HG03571 (cell line): ENCODE measurements around the gene FOXD2.

Experiments
- ATAC-seq: cut with Tn5 transposase; IDR thresholded peaks from one replicate; pipeline ENCODE4 v1.9.1; 2021; ENCODE audit not compliant: unreplicated experiment

The FOXD2 gene

DNA sequence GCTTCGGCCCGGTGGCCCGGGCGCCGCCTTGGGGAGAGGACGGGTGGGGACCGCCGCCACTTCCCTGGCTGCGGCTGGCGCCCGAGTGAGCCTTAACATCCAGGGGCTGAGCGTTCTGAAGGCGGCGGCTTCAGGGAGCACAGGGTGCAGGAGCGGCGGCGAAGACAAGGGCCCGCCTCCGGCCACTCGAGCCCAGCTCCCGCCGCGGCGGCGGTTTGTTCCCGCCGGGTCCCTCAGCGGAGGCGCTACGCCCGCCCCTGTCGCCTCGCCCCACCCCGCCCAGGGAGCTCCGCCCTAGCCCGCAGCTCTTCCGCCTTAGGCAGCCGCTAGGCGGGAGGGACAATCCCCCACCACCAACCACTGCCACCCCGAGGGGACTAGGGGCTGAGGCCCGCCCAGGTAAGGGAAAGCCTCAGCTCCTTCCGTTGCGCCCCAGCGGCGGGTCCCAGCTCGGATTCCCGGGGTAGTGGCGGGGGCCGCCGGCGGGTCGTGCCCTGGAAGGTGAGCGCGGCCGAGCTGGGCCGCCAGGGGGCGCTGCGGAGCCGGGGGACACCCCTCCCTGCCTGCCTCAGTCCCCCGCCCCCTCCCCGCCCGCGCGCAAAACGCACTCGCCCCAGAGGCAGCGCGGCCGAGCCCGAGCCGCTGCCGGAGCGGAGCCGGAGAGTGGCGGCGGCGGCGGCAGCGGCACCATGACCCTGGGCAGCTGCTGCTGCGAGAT, at the start of gene FOXD2:
FOXD2 (plus strand) TSS at position 598 of the 718 bp plus-strand sequence; CDS start at position 690, 92 bp downstream.
- peak; percentile 81 for ATAC-seq

DNA sequence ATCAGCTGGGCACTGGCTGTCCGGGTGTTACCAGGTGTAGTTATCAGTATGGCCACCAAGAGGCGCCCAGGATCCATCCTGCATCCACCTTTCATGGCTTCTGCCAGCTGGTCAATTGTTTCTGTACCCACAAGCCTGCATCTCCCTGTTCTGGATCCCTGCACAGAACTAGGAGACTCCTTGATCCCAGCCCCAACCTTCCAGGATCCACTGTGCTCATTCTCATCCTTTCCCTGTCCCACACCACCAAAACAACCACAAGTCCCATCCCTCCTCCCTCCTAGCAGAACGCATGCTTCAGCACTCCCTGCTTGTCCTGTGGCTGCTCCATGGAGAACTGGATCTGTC, 49.0 kb upstream of the FOXD2 start:
- peak; percentile 66 for ATAC-seq

DNA sequence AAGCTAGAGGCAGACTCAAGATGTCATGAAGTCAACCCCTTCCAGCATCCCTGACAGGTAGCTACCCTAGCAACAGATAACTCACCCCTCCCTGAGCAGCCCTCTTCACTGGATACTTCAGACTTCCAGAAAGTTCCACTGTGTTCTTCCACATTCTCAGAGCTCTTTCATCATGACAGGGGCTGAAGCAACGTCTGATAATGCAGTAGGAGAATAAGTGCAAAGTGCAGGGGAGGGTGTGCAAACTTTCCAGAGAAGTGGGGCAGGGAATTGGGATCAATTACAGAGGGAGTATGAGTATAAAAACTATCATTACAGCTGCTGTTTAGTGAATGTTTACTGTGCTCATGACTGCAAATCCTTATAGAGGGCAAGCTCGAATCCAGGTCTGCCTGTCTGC, 48.1 kb upstream of the FOXD2 start:
- ATAC-seq, result no peak

DNA sequence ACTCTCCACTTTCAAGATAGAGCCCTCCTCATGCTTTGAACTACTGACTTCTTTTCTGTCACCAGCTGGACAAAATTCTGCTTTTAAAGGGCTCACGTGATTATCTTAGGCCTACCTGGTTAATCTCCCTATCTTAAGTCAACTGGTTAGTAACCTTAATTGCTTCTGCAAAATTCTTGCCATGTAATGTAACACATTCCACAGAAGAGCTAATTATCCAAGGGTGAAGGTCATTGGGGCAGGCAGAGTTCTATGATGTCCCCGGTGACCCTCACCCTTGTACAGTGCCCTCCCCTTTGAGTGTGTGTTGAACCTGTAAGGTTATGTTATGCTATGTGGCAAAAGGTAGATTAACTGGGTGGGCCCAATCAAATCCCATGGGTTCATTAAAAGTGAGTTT, 47.0 kb upstream of the FOXD2 start:
- ATAC-seq, result no peak

DNA sequence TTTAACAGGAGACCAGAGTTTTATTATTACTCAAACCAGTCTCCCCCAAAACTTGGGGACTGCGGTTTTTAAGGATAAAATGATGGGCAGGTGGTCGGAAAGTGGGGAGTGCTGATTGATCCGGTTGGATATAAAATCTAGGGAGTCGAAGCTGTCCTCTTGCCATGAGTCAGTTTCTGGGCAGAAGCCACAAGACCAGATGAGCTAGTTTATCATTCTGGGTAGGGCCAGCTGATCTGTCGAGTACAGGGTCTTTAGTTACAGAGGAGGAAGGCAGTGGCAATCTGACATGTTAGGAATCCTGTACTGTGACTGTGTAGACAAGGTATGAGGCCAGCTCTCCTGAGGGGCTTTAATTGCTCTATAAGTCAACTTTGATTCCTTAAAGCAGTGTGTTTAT, 44.7 kb upstream of the FOXD2 start:
- ATAC-seq, result no peak

DNA sequence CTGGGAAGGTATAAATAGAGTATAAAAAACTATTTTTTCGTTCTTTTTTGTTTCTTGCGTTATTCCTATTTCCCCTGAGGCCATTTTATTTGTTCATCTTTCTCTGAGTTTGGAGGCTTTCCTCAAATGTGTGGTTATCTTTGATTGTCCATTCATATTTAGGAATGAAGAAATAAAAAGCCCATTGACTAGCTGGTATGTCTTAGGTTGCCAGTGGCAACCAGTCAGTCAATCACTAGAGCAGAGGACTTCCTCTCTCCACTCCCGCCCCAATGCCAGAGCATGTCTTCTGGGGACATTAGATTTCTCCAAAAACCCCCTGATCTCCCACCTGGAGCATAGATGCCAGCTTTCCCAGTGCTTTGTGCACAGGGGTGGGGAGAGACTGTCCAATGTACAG, 42.4 kb upstream of the FOXD2 start:
- ATAC-seq, result no peak

DNA sequence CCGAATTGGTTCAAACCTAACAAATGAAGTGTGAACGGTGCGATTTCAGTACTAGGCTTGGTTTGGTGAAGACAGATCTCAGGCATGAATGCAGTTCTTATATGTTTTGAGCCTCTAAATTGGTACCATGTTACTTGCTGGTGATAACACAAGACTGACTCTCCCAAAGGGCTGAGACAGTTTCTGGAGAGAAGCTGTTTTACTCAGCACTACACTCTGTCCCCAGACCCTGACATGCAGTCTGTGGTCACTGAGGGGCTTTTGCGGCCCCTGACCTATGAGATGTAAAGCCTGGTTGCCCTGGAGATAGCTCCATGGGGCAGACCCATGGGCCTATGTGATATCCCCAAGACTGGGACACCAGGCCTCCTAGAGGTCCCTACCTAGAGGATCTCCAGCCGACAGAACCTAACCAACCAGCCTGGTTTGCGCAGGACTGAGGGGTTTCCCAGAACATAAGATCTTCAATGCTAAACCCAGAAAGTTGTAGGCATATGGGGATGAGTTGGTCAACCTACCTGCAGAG, 41.1 kb upstream of the FOXD2 start:
- no peak for ATAC-seq

DNA sequence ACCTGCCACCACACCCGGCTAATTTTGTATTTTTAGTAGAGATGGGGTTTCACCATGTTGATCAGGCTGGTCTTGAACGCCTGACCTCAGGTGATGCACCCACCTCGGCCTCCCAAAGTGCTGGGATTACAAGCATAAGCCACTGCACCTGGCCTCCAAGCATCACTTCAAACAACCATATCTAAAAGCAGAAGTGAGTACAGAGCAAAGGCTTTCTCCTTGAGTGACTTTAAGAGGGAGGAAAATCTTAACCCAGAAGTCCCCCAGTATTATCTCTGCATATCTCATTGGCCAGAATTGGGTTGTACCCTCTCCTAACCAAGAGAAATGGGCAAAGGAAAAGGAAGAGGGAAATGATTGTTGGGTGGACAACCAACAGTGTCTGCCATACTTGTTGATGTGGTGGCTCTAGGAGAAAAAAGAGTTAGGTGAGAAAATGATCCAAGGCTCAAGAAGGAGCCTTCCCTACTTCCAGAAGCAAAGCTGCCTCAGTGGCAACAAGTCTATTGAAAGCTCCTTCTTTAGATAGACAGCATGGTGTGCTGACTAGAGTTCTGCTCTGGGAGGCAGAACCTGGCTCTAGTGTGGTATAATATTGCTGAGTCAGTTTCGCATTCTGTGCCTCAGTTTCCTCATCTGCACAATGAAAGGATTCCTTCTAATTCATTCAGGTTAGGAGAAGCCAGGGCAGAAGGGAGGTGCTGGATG, 38.6 kb upstream of the FOXD2 start:
- ATAC-seq, result no peak

DNA sequence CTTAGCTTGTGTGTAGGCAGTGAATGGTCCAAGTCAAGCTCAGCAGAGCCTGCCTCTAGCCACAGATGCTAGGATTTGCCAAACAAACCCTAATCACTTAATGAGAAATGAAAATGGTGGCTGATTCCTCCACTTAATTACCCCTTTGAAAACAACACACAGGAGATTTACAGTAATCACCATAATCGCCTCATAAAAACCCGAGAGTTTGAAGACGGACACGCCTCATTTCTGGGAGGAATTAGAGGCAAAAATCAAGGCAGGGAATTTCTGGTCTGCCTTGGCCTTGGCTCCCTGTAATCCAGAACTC, 38.0 kb upstream of the FOXD2 start:
- no peak for ATAC-seq

DNA sequence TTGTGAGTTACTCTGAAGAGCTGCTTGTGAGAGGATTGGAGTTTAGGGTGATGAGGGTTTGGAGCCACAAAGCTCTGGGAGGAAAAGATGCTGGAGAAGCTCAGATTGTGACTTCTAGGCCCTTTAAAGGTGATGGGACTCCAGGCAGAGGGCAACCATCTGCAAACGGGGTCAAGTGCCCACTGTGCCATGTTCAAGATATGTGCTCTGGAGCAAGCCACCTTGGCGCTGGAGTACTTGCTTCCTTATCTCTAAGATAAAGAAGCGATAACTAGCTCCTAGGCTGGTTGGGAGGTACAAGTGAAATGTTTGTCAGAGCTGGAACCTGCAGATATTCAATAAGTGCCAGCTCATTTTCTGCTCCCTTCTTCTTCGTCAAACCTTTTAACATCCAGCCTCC, 36.1 kb upstream of the FOXD2 start:
- ATAC-seq, result no peak

DNA sequence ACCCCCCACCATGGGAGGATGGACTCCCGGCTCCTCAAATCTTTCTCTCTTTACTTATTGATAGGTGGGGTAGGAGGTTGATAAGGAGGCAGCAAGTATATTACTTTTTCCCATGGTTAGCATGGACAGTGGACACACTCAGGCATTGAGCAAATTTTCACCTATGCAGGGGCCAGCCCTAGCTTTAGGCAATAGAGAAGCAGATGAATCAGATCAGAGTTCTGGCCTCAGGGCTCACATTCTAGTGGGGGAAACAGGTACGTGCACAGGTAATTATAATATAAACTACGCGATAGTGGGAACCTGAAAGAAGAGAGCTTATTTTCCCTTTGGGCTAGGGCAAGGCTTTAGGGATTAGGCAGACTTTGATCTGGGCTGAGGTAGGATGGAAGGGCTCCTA, 35.3 kb upstream of the FOXD2 start:
- ATAC-seq, result no peak

DNA sequence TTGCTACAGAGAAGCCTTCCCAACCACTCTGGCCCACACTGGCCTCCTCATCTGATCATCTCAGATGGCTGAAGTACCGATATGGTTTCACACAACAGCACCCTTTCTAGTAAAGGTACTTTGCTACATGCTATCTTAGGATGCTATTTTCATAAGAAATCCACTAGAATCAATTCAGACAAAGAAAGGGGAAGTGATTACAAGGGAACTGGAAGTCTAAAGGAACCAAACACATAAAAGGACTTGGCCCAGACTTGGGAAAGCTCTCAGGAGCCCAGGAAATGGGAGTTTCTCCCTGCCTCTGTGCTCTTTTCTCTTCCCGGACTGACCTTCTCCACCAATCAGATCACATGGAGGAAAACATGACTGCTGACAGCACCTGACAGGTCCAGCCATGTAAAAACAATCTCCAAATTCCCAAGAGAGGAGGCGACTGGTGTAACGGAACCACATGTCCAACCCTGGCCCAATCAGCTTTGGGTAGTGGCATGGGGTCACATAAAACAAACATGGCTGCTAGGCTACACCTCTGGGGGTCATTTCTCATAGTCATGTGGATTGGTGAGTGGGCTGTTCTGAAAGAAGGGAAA, 34.4 kb upstream of the FOXD2 start:
- ATAC-seq, result no peak

DNA sequence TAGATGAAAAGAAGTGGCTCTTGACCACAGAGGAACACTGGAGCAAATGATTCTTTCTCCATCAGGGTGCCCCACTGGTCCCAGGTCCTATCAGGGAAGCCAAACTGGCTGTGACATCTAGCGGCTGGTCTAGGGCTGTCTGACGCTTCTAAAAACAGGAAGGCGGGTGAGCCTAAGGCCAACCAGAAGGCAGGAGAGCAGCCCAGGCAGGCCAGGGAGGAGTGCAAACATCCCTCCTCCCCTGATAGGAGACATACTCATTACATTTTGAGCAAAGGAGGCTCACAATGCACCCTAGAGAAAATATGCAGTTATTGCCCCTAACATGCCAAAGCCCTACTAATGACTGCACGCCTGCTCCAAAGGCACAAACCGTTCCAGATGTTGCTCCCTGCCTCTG, 32.1 kb upstream of the FOXD2 start:
- no peak for ATAC-seq

DNA sequence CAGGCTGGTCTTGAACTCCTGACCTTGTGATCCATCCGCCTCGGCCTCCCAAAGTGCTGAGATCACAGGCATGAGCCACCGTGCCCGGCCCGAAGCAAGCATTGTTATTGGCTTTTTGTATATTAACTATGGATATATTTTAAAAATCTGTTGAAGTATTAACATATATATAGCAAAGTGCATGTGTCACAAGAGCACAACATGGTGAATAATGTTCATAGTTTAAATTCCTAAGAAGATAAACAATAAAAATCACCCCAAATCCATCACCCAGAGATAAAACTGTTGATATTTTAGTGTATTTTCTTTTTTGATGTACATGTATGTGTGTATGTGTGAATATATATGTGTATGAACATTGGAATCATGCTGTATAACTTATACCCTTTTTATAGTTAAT, 30.9 kb upstream of the FOXD2 start:
- ATAC-seq, result no peak

DNA sequence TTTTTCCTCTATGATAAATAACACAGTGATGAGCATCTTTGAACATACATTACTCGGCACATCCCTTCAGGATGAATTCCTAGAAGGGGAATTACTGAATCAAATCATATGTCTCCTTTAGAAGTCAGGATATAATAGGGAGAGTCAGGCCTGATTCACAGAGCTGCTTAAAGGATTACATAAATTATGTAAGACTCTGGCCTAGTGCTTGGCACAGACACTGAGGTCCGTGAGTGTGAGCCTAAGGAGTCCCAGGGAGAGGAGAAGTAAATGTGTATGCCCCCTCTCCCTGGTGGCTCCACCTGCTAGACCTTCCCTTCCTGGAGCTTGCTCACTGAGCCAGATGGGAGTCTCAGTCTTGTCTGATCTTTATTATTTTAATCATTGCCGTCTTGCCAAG, 30.4 kb upstream of the FOXD2 start:
- ATAC-seq, result no peak

DNA sequence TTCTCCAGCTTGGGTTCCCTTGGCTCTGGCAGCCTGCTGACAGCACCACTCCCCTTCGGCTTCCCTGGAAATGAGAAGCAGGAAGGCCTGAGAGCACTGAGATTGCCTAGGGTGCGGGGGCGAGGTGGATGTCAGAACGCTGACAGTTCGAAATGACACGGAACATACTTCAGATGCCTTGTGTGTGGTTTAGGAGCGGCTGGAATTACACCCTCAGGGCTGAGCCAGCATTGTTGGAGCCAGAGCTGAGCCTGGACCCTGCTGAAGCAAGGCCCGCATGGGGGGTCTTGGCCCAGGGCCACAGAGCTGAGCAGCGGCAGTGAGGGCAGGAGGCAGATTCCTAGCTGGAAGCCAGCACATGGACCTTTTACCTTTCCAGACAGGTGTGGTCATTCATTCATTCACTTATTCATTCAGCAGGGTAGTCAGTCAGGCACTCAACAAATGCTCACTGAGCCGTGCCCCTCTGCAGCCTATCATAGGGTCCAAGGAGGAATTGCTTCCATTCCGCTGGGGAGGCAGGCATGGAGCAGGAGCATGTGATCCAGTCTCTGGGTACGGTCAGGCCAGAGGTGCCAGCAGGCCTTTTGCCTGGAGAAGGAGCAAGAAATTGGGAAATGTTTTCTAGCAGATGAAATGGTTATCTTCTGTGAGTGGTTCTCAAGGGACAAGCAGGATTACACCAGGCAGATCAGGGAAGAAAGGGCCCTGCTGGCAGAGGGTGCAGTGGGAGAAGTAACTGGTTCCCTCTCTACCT, 28.4 kb upstream of the FOXD2 start:
- ATAC-seq, result no peak

DNA sequence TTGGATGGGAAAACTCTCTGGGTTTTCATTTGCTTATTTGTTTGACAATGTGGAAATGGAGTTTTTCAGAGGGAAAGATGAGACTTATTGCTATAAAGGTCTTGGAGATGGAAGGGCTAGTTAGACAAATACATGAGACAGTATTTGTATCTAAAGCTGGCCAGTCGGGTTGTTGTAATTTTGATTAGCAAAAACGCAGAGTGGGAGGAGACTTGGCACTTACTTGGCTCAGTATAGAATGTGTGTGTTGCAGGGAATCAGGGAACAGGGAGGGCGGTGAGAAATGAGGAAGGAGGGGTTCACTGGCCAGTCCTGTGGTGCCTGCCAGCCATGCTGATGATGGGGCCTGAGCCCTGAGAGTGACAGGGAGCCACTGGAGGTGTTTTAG, 27.8 kb upstream of the FOXD2 start:
- ATAC-seq, result no peak

DNA sequence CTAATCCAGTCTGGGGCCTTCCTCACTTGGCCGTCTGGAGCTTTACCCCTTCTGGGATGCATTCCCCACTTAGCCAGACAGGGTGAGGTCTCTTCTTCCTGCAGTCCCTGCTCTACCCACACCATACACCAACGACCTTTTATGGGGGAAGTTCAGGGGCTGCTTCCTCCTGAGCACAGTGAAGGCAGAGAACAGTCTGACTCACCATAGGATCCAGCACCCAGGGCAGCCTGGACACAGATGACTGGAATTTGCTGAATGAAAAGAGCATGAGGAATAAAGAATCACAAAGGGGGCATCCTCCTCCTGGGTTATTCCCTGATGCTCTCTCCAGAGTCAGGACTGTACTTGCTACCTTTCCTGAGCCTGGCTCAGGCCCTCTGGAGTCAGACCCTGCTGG, 26.4 kb upstream of the FOXD2 start:
- ATAC-seq, result no peak

DNA sequence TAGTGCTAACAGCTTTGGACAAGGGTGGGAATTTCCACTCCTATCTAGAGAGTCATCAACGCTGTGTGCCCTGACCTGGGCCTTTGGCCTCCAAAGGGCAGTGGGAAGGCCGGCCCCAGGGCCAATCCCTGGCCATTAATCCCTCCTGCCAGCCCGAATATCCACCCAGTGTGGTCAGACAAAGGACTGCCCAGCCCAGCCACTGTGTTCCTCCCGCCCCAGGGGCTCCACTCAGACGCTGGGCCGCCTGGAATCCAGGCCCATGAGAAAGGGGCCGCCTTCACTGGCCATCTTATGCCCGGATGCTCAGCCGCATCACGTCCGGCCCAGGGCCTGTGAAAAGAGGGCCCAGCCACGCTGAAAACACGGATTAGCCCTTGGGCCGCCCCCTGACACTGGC, 25.4 kb upstream of the FOXD2 start:
- ATAC-seq, result no peak

DNA sequence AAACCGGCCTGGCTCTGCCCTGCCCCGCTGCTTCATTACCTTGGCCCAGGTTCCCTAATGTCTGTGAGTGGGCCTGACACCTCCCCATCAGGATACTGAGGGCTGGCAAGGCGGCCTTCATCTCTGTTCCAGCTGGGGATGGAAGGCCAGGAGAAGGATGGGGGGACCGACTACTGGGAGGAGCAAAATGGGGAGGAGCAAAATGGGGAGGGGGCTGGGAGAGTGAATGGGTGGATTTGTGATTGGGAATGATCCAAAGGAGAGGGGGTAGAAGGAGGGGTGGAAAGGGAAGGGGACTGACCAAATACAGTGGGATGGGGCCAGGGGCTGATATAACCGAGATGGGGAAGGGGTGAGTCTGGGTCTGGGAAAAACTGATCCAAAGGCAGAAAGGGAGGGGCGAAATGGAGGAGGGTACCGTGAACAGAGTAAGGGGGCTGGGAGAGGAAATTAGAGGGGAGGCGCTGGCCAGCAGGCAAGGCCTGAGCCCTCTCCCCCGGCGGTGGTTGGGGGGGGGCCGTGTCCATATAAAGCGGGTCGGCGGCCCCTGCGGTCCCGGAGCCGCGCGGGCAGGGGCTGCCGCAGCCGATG, 22.0 kb upstream of the FOXD2 start, which contains the start of gene FOXE3:
FOXE3 (plus strand) TSS at position 558 of the 591 bp plus-strand sequence; CDS start at position 589, 31 bp downstream.
- ATAC-seq, result no peak
